Mononuclear cell (primary cell): ENCODE data around the gene MOCS3. TPM values are rescaled to one million over a fixed set of nuclear protein-coding genes. Genes with fewer than 3 reads are reported as not detected.

Experiments
- H3K27me3 ChIP-seq: 2 replicates; pipeline ENCODE4 v1.6.0; 2011; ENCODE audit warnings: low read length, control low read depth; ENCODE audit not compliant: insufficient read depth
- H3K4me1 ChIP-seq: 2 replicates; pipeline ENCODE4 v1.5.1; 2011; ENCODE audit warnings: mild to moderate bottlenecking, low read length, control low read depth; ENCODE audit not compliant: insufficient read depth
- H3K4me3 ChIP-seq: 2 replicates; pipeline ENCODE4 v1.5.1; 2011; ENCODE audit warnings: mild to moderate bottlenecking, low read length, moderate library complexity
- H3K9me3 ChIP-seq: 2 replicates; pipeline ENCODE4 v1.5.1; 2011; ENCODE audit warnings: low read depth, mild to moderate bottlenecking, control low read depth, low read length
- total RNA-seq: library from RNA; depleted of rRNA; stranded (reverse); fragments of >200 nt; gene quantifications from one replicate; pipeline ENCODE4 v1.2.3, GENCODE V29; 2012

The MOCS3 gene
- total RNA-seq, 1 donor: 3.8 TPM

DNA sequence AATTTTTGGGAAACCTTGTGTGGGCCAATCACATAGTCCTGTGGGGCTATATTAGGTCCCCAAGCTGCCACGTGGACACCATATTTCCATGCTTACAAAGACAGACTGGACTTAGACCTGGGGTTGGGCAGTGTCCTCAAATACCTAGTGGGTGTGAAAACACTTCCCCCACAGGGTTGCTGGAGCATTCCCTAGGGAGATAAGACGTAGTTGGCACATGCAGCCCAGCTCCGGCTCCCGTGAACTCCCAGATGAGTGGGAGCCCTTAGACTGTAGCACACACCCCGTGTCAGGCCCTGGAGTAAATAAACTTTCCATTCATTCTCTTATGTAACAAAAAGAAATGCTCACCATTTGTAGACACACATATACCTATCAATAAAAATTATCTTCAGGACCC lies 50.1 kb downstream of the MOCS3 start:
- no peaks in the 10 kb centered on the region for H3K9me3 ChIP-seq
- no peak overlapping the region for H3K4me3 ChIP-seq
- H3K4me1 ChIP-seq: no peaks in the 10 kb centered on the region
- H3K27me3 ChIP-seq: no peaks in the 10 kb centered on the region

DNA sequence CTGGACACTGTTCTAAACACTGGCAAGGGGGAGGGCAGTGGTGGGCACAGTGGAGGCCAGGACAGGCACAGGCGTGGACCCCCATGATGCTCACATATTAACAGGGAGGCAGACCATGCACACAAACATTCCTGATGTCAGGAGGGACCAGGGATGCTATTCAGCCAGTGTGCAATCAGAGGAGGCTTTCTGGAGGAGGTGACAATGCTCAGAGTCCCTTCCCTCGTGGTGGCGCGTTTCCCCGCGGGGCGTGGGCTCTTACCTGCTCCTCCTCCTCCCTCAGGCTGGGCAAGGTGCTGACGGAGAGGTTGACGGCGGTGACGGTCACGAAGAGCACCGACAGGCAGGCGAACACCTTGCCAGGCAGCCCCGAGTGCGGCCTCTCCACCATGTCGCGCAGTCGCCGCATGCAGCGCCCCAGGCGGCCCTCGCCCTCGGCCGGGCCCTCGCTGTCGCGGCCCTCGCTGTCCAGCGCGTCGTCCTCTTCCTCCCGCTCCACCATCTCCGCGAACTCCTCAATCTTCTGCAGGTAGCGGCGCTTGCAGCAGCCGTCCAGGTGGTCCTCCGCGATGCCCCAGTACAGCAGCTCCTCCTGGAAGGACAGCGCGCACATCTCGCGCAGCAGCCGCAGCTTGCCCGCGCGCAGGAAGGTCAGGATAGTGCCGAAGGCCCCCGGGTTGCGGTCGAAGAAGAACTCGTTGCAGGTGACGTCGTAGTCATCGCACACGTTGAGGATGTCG lies 50.9 kb downstream of the MOCS3 start:
- H3K4me3 ChIP-seq: no peak overlapping the region
- no peaks in the 10 kb centered on the region for H3K9me3 ChIP-seq
- H3K27me3 ChIP-seq: no peaks in the 10 kb centered on the region
- no peaks in the 10 kb centered on the region for H3K4me1 ChIP-seq

DNA sequence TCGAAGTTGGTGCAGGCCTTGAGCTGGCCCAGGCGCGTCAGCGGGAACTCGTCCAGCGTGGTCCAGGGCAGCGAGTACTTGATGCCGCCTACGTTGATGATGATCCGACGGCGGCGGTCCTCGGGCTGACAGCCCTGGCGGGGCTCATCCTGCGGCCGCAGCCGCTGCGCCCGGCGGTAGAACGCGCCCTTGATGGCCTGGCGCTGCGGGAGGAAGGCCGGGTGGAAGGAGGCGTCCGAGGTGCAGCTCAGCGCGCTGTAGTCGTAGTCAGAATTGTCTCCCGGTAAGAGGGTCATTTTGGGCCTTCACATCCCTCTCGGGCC lies 51.4 kb downstream of the MOCS3 start:
- no peaks in the 10 kb centered on the region for H3K9me3 ChIP-seq
- H3K27me3 ChIP-seq: no peaks in the 10 kb centered on the region
- no peak overlapping the region for H3K4me3 ChIP-seq
- H3K4me1 ChIP-seq: no peaks in the 10 kb centered on the region

DNA sequence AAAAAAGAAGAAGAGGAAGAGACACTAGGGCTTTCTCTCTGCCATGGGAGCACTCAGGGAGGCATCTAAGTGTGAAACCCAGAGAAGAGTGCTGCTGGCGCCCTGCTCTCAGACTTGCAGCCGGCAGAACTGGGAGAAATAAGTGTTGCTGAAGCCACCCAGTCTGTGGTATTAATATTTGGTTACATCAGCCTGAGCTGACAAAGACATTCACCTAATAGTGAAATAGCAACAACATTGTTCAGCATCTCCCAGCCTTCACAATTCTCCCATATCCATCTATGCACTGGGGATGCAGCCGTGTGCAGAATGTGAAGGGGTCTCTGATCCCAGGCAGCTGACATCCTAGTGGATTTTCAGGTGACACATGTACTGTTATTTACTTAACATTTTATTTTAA lies 52.3 kb downstream of the MOCS3 start:
- no peaks in the 10 kb centered on the region for H3K4me1 ChIP-seq
- H3K27me3 ChIP-seq: no peaks in the 10 kb centered on the region
- H3K9me3 ChIP-seq: no peaks in the 10 kb centered on the region
- no peak overlapping the region for H3K4me3 ChIP-seq

DNA sequence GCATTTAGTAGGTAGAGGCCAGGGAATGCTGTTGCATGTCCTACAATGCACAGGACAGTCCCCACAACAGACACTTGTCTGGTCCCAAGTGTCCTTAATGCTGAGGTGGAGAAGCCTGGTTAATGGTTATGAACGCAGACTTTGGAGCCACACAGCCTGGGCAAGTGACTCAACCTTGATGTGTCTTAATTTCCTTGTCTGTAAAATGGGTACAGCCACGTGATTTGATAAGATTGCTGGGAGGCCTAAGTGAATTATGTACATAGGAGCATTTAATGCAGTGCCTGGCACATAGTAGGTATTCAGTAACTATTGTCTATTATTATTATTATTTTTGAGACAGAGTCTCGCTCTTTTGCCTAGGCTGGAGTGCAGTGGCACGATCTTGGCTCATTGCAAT lies 52.9 kb downstream of the MOCS3 start:
- Histone ChIP-seq H3K4me1 (no peaks in the 10 kb centered on the region), H3K9me3 (no peaks in the 10 kb centered on the region), H3K4me3 (no peak overlapping the region), H3K27me3 (no peaks in the 10 kb centered on the region)

DNA sequence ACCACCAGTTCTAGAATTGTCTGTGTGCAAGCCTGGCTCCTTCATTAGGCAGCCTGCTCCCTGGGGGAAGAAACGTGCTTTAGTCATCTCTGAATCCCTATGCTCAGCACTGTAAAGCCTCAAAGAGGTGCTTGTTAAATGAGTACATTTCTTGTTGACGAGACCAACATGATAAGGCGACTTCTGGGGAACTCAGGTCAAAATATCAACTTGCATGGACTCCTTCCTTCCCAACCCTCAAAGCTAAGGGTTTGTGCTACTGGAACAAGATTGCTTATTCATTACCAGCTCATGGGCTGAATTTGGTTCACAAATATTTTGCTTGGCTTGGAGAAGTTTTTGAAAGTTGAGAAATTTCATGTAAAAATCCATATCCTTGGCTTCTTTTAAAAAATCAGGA lies 53.7 kb downstream of the MOCS3 start:
- Histone ChIP-seq H3K4me1 (no peaks in the 10 kb centered on the region), H3K9me3 (no peaks in the 10 kb centered on the region), H3K27me3 (no peaks in the 10 kb centered on the region), H3K4me3 (no peak overlapping the region)

Other genes starting within 250 kb of the MOCS3 start
- 4.3 TPM for gene PARD6B, start 227.2 kb upstream of the MOCS3 start, total RNA-seq
- gene BCAS4, start 163.8 kb upstream of the MOCS3 start, total RNA-seq: 13.7 TPM
- 44.5 TPM for gene ADNP, start 27.4 kb upstream of the MOCS3 start, total RNA-seq
- 58.2 TPM for gene DPM1, start 286 bp upstream of the MOCS3 start, total RNA-seq
- 2.3 TPM for gene KCNG1, start 64.3 kb downstream of the MOCS3 start, total RNA-seq